ENCODE data around the gene CDCP1. TPM values are rescaled to one million over a fixed set of nuclear protein-coding genes. Genes with fewer than 3 reads are reported as not detected.

Gene CDCP1
- total RNA-seq, 1 donor, result 7.6 TPM

- H4K20me1 ChIP-seq (ENCODE audit: insufficient read depth, low read length), result no peaks in the 10 kb centered on the region
- no peak overlapping the region for H3K4me2 ChIP-seq (ENCODE audit: insufficient read depth, low read length)
- no peaks in the 10 kb centered on the region for H3K9me3 ChIP-seq (ENCODE audit: low read depth, low read length)
- no peaks in the 10 kb centered on the region for H3K36me3 ChIP-seq (ENCODE audit: insufficient read depth, low read length)
- TF ChIP-seq CTCF (IDR thresholded peaks at IDR 0.05; ENCODE audit: extremely low read depth, low read depth, low read length), result no peak
- H3K27me3 ChIP-seq (ENCODE audit: insufficient read depth, low read length), result no peaks in the 10 kb centered on the region
- no peaks in the 10 kb centered on the region for H3K79me2 ChIP-seq (ENCODE audit: insufficient read depth, low read length)
- H2AFZ ChIP-seq (ENCODE audit: low read length), result no peak overlapping the region
- peaks cover 9% of the 10 kb centered on the region for H3K4me1 ChIP-seq (ENCODE audit: insufficient read depth, low read length)
- H3K27ac ChIP-seq (ENCODE audit: low read depth, low read length), result peak overlapping the region; percentile 60
- no peak for DNase-seq (ENCODE audit: insufficient read length, low spot score, missing footprints)
- H3K4me3 ChIP-seq (ENCODE audit: insufficient read depth, low read length), result no peak overlapping the region
Observed at GRCh38 chr3:45112939-45113338, 33.2 kb downstream of the CDCP1 start.

- no peak overlapping the region for H3K4me3 ChIP-seq (ENCODE audit: insufficient read depth, low read length)
- no peaks in the 10 kb centered on the region for H3K27me3 ChIP-seq (ENCODE audit: insufficient read depth, low read length)
- no peaks in the 10 kb centered on the region for H3K9me3 ChIP-seq (ENCODE audit: low read depth, low read length)
- H2AFZ ChIP-seq (ENCODE audit: low read length), result no peak overlapping the region
- H3K79me2 ChIP-seq (ENCODE audit: insufficient read depth, low read length), result no peaks in the 10 kb centered on the region
- H3K4me2 ChIP-seq (ENCODE audit: insufficient read depth, low read length), result no peak overlapping the region
- peaks cover 24% of the 10 kb centered on the region for H3K4me1 ChIP-seq (ENCODE audit: insufficient read depth, low read length)
- no peak overlapping the region for H3K27ac ChIP-seq (ENCODE audit: low read depth, low read length)
- H3K36me3 ChIP-seq (ENCODE audit: insufficient read depth, low read length), result no peaks in the 10 kb centered on the region
- DNase-seq (ENCODE audit: insufficient read length, low spot score, missing footprints), result no peak
- no peaks in the 10 kb centered on the region for H4K20me1 ChIP-seq (ENCODE audit: insufficient read depth, low read length)
- no peak for TF ChIP-seq CTCF (IDR thresholded peaks at IDR 0.05; ENCODE audit: extremely low read depth, low read depth, low read length)
Observed at GRCh38 chr3:45110509-45110833, 35.7 kb downstream of the CDCP1 start.

GRCh38 chr3:45109771-45110508, 36.2 kb downstream of the CDCP1 start:
- H3K4me3 ChIP-seq (ENCODE audit: insufficient read depth, low read length), result no peak overlapping the region
- DNase-seq (ENCODE audit: insufficient read length, low spot score, missing footprints), result no peak
- H3K27me3 ChIP-seq (ENCODE audit: insufficient read depth, low read length), result no peaks in the 10 kb centered on the region
- peaks cover 29% of the 10 kb centered on the region for H3K4me1 ChIP-seq (ENCODE audit: insufficient read depth, low read length)
- no peak overlapping the region for H3K27ac ChIP-seq (ENCODE audit: low read depth, low read length)
- H3K9me3 ChIP-seq (ENCODE audit: low read depth, low read length), result no peaks in the 10 kb centered on the region
- no peak overlapping the region for H2AFZ ChIP-seq (ENCODE audit: low read length)
- no peak for TF ChIP-seq CTCF (IDR thresholded peaks at IDR 0.05; ENCODE audit: extremely low read depth, low read depth, low read length)
- H3K4me2 ChIP-seq (ENCODE audit: insufficient read depth, low read length), result no peak overlapping the region
- no peaks in the 10 kb centered on the region for H4K20me1 ChIP-seq (ENCODE audit: insufficient read depth, low read length)
- H3K79me2 ChIP-seq (ENCODE audit: insufficient read depth, low read length), result no peaks in the 10 kb centered on the region
- no peaks in the 10 kb centered on the region for H3K36me3 ChIP-seq (ENCODE audit: insufficient read depth, low read length)

- no peaks in the 10 kb centered on the region for H3K79me2 ChIP-seq (ENCODE audit: insufficient read depth, low read length)
- no peak for TF ChIP-seq CTCF (IDR thresholded peaks at IDR 0.05; ENCODE audit: extremely low read depth, low read depth, low read length)
Observed at GRCh38 chr3:45106874-45107273, 39.3 kb downstream of the CDCP1 start.

More at GRCh38 chr3:45106874-45107273, 39.3 kb downstream of the CDCP1 start:
- H4K20me1 ChIP-seq (ENCODE audit: insufficient read depth, low read length), result no peaks in the 10 kb centered on the region
- peaks cover 21% of the 10 kb centered on the region for H3K4me1 ChIP-seq (ENCODE audit: insufficient read depth, low read length)
- H3K4me3 ChIP-seq (ENCODE audit: insufficient read depth, low read length), result no peak overlapping the region
- H3K27ac ChIP-seq (ENCODE audit: low read depth, low read length), result peak overlapping the region; percentile 53
- H3K27me3 ChIP-seq (ENCODE audit: insufficient read depth, low read length), result no peaks in the 10 kb centered on the region
- no peaks in the 10 kb centered on the region for H3K9me3 ChIP-seq (ENCODE audit: low read depth, low read length)
- H2AFZ ChIP-seq (ENCODE audit: low read length), result no peak overlapping the region
- H3K4me2 ChIP-seq (ENCODE audit: insufficient read depth, low read length), result no peak overlapping the region
- no peak for DNase-seq (ENCODE audit: insufficient read length, low spot score, missing footprints)
- no peaks in the 10 kb centered on the region for H3K36me3 ChIP-seq (ENCODE audit: insufficient read depth, low read length)

Measured in osteoblast (primary cell).